B cell (primary cell): ENCODE results near the gene C2orf74. TPM values are rescaled to one million over a fixed set of nuclear protein-coding genes. Genes with fewer than 3 reads are reported as not detected.

ENCODE experiments used
- ATAC-seq: fragments of 200-7000 bp; cut with Tn5 transposase; one replicate; pipeline ENCODE4 v1.10.0; 2021; ENCODE audit warnings: low read depth, mild to moderate bottlenecking, moderate number of reproducible peaks, moderate library complexity
- CTCF ChIA-PET: fragments of 350-600 bp; sonication (Branson Sonifier 250); formaldehyde crosslinking; loops from one replicate; lab custom pipeline; 2021; ENCODE audit warnings: antibody characterized with exemption, inconsistent platforms; lab: Charles Lee
- POLR2A ChIA-PET: fragments of 350-600 bp; sonication (Branson Sonifier 250); formaldehyde crosslinking; loops from one replicate; lab custom pipeline; 2021; ENCODE audit warnings: antibody characterized with exemption; lab: Charles Lee
- DNase-seq: peaks from one replicate; pipeline ENCODE4 v3.0.0; 2013
- H2AFZ ChIP-seq: 2 replicates; pipeline ENCODE4 v1.6.1; 2012; ENCODE audit warnings: mild to moderate bottlenecking, low read depth, low read length; ENCODE audit not compliant: insufficient read depth, poor library complexity, severe bottlenecking
- H3K27ac ChIP-seq, 2 donors: 1 replicate in 1 of 2; 2 replicates in 1 of 2; pipeline ENCODE4 v1.5.1; 2012 to 2013; ENCODE audit warnings: low read length in 2 of 2, mild to moderate bottlenecking in 2 of 2, moderate library complexity in 1 of 2
- H3K27me3 ChIP-seq, 4 experiments: fragments of 200-600 bp in 1 of 4; sonication (generic) in 1 of 4; replicated peaks in 1 of 4; 1 replicate in 2 of 4; 2 replicates in 2 of 4; pipeline versions ENCODE4 v1.6.1 to v1.7.0; 2013 to 2016; ENCODE audit warnings: low read length in 3 of 4, mild to moderate bottlenecking in 2 of 4, mixed read lengths in 1 of 4, moderate library complexity in 1 of 4; ENCODE audit not compliant: insufficient read depth in 4 of 4, control insufficient read depth in 3 of 4; ENCODE audit errors: control extremely low read depth in 1 of 4
- H3K36me3 ChIP-seq, 2 experiments: replicated peaks in 1 of 2; 1 replicate in 1 of 2; 2 replicates in 1 of 2; pipeline versions ENCODE4 v1.6.1 to v1.7.1; 2013; ENCODE audit warnings: low read length in 1 of 2; ENCODE audit not compliant: insufficient read depth in 2 of 2, control insufficient read depth in 1 of 2; ENCODE audit errors: control extremely low read depth in 1 of 2, extremely low read depth in 1 of 2
- H3K4me1 ChIP-seq, 2 donors: fragments of 200-600 bp in 1 of 2; sonication (generic) in 1 of 2; 1 replicate in 1 of 2; 2 replicates in 1 of 2; pipeline versions ENCODE4 v1.5.1 to v1.6.1; 2013 to 2017; ENCODE audit warnings: low read length in 2 of 2; ENCODE audit not compliant: control insufficient read depth in 2 of 2, insufficient read depth in 2 of 2
- H3K4me2 ChIP-seq: replicated peaks from 2 replicates; pipeline ENCODE3; 2012; ENCODE audit warnings: mild to moderate bottlenecking, low read depth, low read length; ENCODE audit not compliant: poor library complexity, severe bottlenecking
- H3K4me3 ChIP-seq, 5 experiments: fragments of 200-600 bp in 1 of 5; sonication (generic) in 1 of 5; 1 replicate in 3 of 5; 2 replicates in 2 of 5; pipeline versions ENCODE4 v1.5.1 to v1.7.0; 2011 to 2016; ENCODE audit warnings: low read length in 4 of 5, mild to moderate bottlenecking in 4 of 5, low read depth in 2 of 5, control low read depth in 1 of 5, moderate library complexity in 1 of 5; ENCODE audit not compliant: insufficient read depth in 1 of 5; ENCODE audit errors: control extremely low read depth in 1 of 5, extremely low read depth in 1 of 5
- H3K79me2 ChIP-seq: fragments of 200-600 bp; sonication (generic); one replicate; pipeline ENCODE4 v1.6.0; 2016; ENCODE audit warnings: low read length; ENCODE audit not compliant: control insufficient read depth, insufficient read depth
- H3K9ac ChIP-seq: fragments of 200-600 bp; sonication (generic); 2 replicates; pipeline ENCODE4 v1.6.1; 2017; ENCODE audit warnings: mild to moderate bottlenecking, low read length, moderate library complexity
- H3K9me3 ChIP-seq, 3 donors: one replicate each; pipeline versions ENCODE4 v1.6.1 to v1.7.1; 2013; ENCODE audit warnings: low read length in 2 of 3; ENCODE audit not compliant: control insufficient read depth in 2 of 3, insufficient read depth in 1 of 3; ENCODE audit errors: control extremely low read depth in 1 of 3
- H4K20me1 ChIP-seq: 2 replicates; pipeline ENCODE4 v1.6.0; 2012; ENCODE audit warnings: mild to moderate bottlenecking, low read length; ENCODE audit not compliant: insufficient read depth, control insufficient read depth, poor library complexity, severe bottlenecking
- H3K27ac Mint-ChIP-seq: one replicate; pipeline ENCODE4 v1.8.0; 2021; ENCODE audit warnings: mixed read lengths
- H3K27me3 Mint-ChIP-seq: one replicate; pipeline ENCODE4 v1.8.0; 2021; ENCODE audit warnings: mixed read lengths
- H3K4me1 Mint-ChIP-seq: one replicate; pipeline ENCODE4 v1.8.0; 2021; ENCODE audit warnings: mixed read lengths
- H3K4me3 Mint-ChIP-seq: one replicate; pipeline ENCODE4 v1.8.0; 2021; ENCODE audit warnings: mixed read lengths
- H3K9me3 Mint-ChIP-seq: one replicate; pipeline ENCODE4 v1.8.0; 2022; ENCODE audit warnings: mixed read lengths; ENCODE audit not compliant: insufficient read depth
- CTCF ChIP-seq: fragments of 200-600 bp; IDR thresholded peaks from one replicate; pipeline ENCODE4 v1.8.0; 2022; ENCODE audit warnings: antibody characterized with exemption, mild to moderate bottlenecking
- EZH2 ChIP-seq: IDR thresholded peaks from 2 replicates; pipeline ENCODE4 v1.6.1; 2012; ENCODE audit warnings: borderline replicate concordance, low read depth, mild to moderate bottlenecking, moderate library complexity, low read length; ENCODE audit not compliant: insufficient read depth, poor library complexity, severe bottlenecking
- whole genome bisulfite sequencing: methylation state at CpG from one replicate; pipeline ENCODE4 v1.1.5; 2013; ENCODE audit warnings: missing lambda C conversion rate; ENCODE audit not compliant: insufficient coverage; 5-methylcytosine and 5-hydroxymethylcytosine counted together
- intact Hi-C: fragments of 100-400 bp; cut with micrococcal nuclease; formaldehyde crosslinking; loops from one replicate; pipeline ENCODE4 v1.10.0; 2022
- polyA plus RNA-seq: library from polyadenylated mRNA; depleted of rRNA; stranded (reverse); fragments of >200 nt; gene quantifications from 2 replicates; pipeline ENCODE4 v1.2.3, GENCODE V29; 2012
- total RNA-seq, 2 donors: library from RNA; stranded (reverse); fragments of 120-200 nt in 1 of 2; gene quantifications; 1 replicate in 1 of 2; 2 replicates in 1 of 2; pipeline versions ENCODE4 v1.2.3 to v1.2.4, GENCODE V29; 2013 to 2022

C2orf74 gene
- total and polyA plus RNA-seq, 2 donors (not counting 1 experiment from before 2014, with no cell fraction given) = 11.1 to 16.2 TPM

- Mint-ChIP-seq H3K9me3 (no peaks in the 10 kb centered on the region), H3K4me1 (peaks cover 41% of the 10 kb centered on the region), H3K4me3 (no peak overlapping the region), H3K27ac (peak overlapping the region; percentile 48), H3K27me3 (no peaks in the 10 kb centered on the region)
- H3K36me3 ChIP-seq = peaks cover 24 to 90% of the 10 kb centered on the region in 2 experiments
- WGBS = 87% methylated on average over 2 of the region's 3 CpGs
- ATAC-seq (no peak), DNase-seq (no peak)
- TF ChIP-seq EZH2 (no peak), CTCF (no peak)
- H3K79me2 ChIP-seq = peaks cover 39% of the 10 kb centered on the region
- H3K4me1 ChIP-seq = peaks cover 15 to 25% of the 10 kb centered on the region in 2 donors
- POLR2A ChIA-PET = interaction anchor here (0.7 kb wide), 1 partner anchor 16 kb away, joined by 4 read pairs; no protein-coding TSS in a partner anchor
- intact Hi-C loops = no loop called here
- H4K20me1 ChIP-seq = peaks cover 19% of the 10 kb centered on the region
- no peaks in the 10 kb centered on the region for H3K9me3 ChIP-seq
- no peak overlapping the region for H2AFZ ChIP-seq
- H3K27ac ChIP-seq = peak overlapping the region in 1 of 2 donors; percentile 37
- no peaks in the 10 kb centered on the region for H3K27me3 ChIP-seq
- CTCF ChIA-PET = no interaction called here
- H3K4me2 ChIP-seq = no peak overlapping the region
- H3K9ac ChIP-seq = no peak overlapping the region
- no peak overlapping the region for H3K4me3 ChIP-seq
These were observed 21.8 kb downstream of the C2orf74 start for GRCh38 chr2:61183795-61184194.

DNA sequence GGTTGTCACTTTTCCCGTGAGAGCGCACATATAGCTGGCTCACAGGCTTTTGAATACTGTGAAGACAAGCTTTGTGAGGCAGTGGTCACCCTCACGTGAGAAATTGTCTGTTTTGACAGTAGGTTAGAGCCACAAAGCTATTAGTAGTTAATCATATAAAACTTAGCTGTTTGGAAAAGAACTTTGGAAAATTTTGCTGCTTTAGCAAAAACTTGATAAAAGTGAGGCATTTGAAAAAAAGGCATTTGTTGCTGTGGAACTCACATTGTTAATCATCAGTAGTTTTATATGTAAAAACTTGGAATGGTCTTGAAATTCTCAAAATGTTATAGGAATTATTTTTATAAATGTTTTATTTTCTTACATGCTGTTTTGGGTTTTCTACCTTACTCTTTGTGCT lies 22.3 kb downstream of the C2orf74 start:
- Histone ChIP-seq H3K9ac (no peak overlapping the region), H3K79me2 (peaks cover 34% of the 10 kb centered on the region), H3K4me3 (no peak overlapping the region), H3K4me1 (peaks cover 10 to 20% of the 10 kb centered on the region in 2 donors), H4K20me1 (peaks cover 19% of the 10 kb centered on the region), H2AFZ (no peak overlapping the region), H3K9me3 (no peaks in the 10 kb centered on the region), H3K27me3 (no peaks in the 10 kb centered on the region), H3K4me2 (no peak overlapping the region), H3K27ac (peak overlapping the region in 1 of 2 donors; percentile 37), H3K36me3 (peaks cover 24 to 92% of the 10 kb centered on the region in 2 experiments)
- H3K9me3 Mint-ChIP-seq = no peaks in the 10 kb centered on the region
- no peak for TF ChIP-seq CTCF
- TF ChIP-seq EZH2 = no peak
- H3K27me3 Mint-ChIP-seq = no peaks in the 10 kb centered on the region
- intact Hi-C loops = no loop called here
- no CpG with 5 or more reads among the region's 3 CpGs for WGBS
- ChIA-PET CTCF (no interaction called here), POLR2A (interaction anchor here (0.7 kb wide), 1 partner anchor 16 kb away, joined by 4 read pairs; no protein-coding TSS in a partner anchor)
- no peak for ATAC-seq
- no peak for DNase-seq
- no peak overlapping the region for H3K4me3 Mint-ChIP-seq
- peak overlapping the region; percentile 48 for H3K27ac Mint-ChIP-seq
- H3K4me1 Mint-ChIP-seq = peaks cover 36% of the 10 kb centered on the region
